Smooth muscle cell (in vitro differentiated cells): ENCODE measurements around the gene OASL. TPM values are rescaled to one million over a fixed set of nuclear protein-coding genes. Genes with fewer than 3 reads are reported as not detected.

Experiments
- DNase-seq: peaks from one replicate; lab custom pipeline; 2025; ENCODE audit not compliant: unreplicated experiment; lab: John Stamatoyannopoulos, UW
- H2AFZ ChIP-seq: fragments of 200-600 bp; sonication (generic); 2 replicates; pipeline ENCODE4 v1.6.0; 2016; ENCODE audit warnings: antibody characterized with exemption, low read depth, mild to moderate bottlenecking
- H3F3A ChIP-seq: fragments of 200-600 bp; sonication (generic); 2 replicates; pipeline ENCODE4 v1.6.0; 2017; ENCODE audit warnings: antibody characterized with exemption, low read depth
- H3K27ac ChIP-seq: fragments of 200-600 bp; sonication (generic); 2 replicates; pipeline ENCODE4 v1.5.1; 2016; ENCODE audit warnings: low read depth, mild to moderate bottlenecking
- H3K27me3 ChIP-seq: fragments of 200-600 bp; sonication (generic); 2 replicates; pipeline ENCODE4 v1.6.1; 2016; ENCODE audit warnings: low read depth, mild to moderate bottlenecking
- H3K36me3 ChIP-seq: fragments of 200-600 bp; sonication (generic); 2 replicates; pipeline ENCODE4 v1.5.1; 2016; ENCODE audit warnings: low read depth
- H3K4me1 ChIP-seq: fragments of 200-600 bp; sonication (generic); 2 replicates; pipeline ENCODE4 v1.5.1; 2016; ENCODE audit warnings: low read depth
- H3K4me2 ChIP-seq: fragments of 200-600 bp; sonication (generic); 2 replicates; pipeline ENCODE4 v1.6.0; 2016; ENCODE audit warnings: mild to moderate bottlenecking
- H3K4me3 ChIP-seq: fragments of 200-600 bp; sonication (generic); 2 replicates; pipeline ENCODE4 v1.5.1; 2016; ENCODE audit warnings: mild to moderate bottlenecking
- H3K79me2 ChIP-seq: fragments of 200-600 bp; sonication (generic); 2 replicates; pipeline ENCODE4 v1.6.0; 2016; ENCODE audit warnings: low read depth, mild to moderate bottlenecking
- H3K9ac ChIP-seq: fragments of 200-600 bp; sonication (generic); 2 replicates; pipeline ENCODE4 v1.6.0; 2016; ENCODE audit warnings: low read depth
- H3K9me3 ChIP-seq: fragments of 200-600 bp; sonication (generic); replicated peaks from 2 replicates; pipeline ENCODE4 v1.5.1; 2016; ENCODE audit warnings: low read depth
- H4K20me1 ChIP-seq: fragments of 200-600 bp; sonication (generic); 2 replicates; pipeline ENCODE4 v1.6.0; 2016; ENCODE audit warnings: low read depth
- CTCF ChIP-seq: fragments of 200-600 bp; sonication (generic); IDR thresholded peaks from 2 replicates; pipeline ENCODE4 v1.5.1; 2017; ENCODE audit warnings: borderline replicate concordance, mild to moderate bottlenecking, antibody characterized with exemption; ENCODE audit not compliant: insufficient read depth, poor library complexity, severe bottlenecking
- WGBS: methylation state at CpG from one replicate; pipeline ENCODE4 v1.1.7; 2016; ENCODE audit warnings: low lambda C conversion rate; 5-methylcytosine and 5-hydroxymethylcytosine counted together
- polyA plus RNA-seq: library from polyadenylated mRNA; unstranded; fragments of >200 nt; fragmentation: Nextera tagmentation; extraction: Ambion mirVana; gene quantifications from 2 replicates; pipeline ENCODE4 v1.2.1, GENCODE V29; 2016
- total RNA-seq: library from RNA; depleted of rRNA; stranded (reverse); fragments of >200 nt; gene quantifications from 2 replicates; pipeline ENCODE4 v1.2.3, GENCODE V29; 2014

The OASL gene
- total and polyA plus RNA-seq, 2 experiments from 2014 or later: not detected

GRCh38 chr12:120979862-120980696 lies 59.0 kb downstream of the OASL start:
- 85% methylated on average over 8 of the region's 11 CpGs for whole genome bisulfite sequencing
- Histone ChIP-seq H3K27ac (no peak overlapping the region), H3K79me2 (no peaks in the 10 kb centered on the region), H3F3A (no peaks in the 10 kb centered on the region), H3K4me1 (no peaks in the 10 kb centered on the region), H3K36me3 (no peaks in the 10 kb centered on the region), H4K20me1 (no peaks in the 10 kb centered on the region), H3K9me3 (no peaks in the 10 kb centered on the region), H2AFZ (no peak overlapping the region), H3K4me3 (peak overlapping the region; percentile 45), H3K9ac (no peak overlapping the region), H3K27me3 (no peaks in the 10 kb centered on the region), H3K4me2 (no peak overlapping the region)
- no peak for DNase-seq
- TF ChIP-seq CTCF: no peak

- Histone ChIP-seq H3K27ac (no peak overlapping the region), H3K9ac (no peak overlapping the region), H3K4me3 (peak overlapping the region; percentile 45), H3K9me3 (no peaks in the 10 kb centered on the region), H3K27me3 (no peaks in the 10 kb centered on the region), H3K4me2 (no peak overlapping the region), H3F3A (no peaks in the 10 kb centered on the region), H3K4me1 (no peaks in the 10 kb centered on the region), H2AFZ (no peak overlapping the region), H3K79me2 (no peaks in the 10 kb centered on the region), H4K20me1 (no peaks in the 10 kb centered on the region), H3K36me3 (no peaks in the 10 kb centered on the region)
- DNase-seq: no peak
- 92% methylated on average over 10 of the region's 10 CpGs for WGBS
- no peak for TF ChIP-seq CTCF
These were observed 59.7 kb downstream of the OASL start for GRCh38 chr12:120979220-120979861.

- Histone ChIP-seq H3K79me2 (no peaks in the 10 kb centered on the region), H3K36me3 (no peaks in the 10 kb centered on the region), H3F3A (no peaks in the 10 kb centered on the region), H3K27me3 (no peaks in the 10 kb centered on the region), H3K4me1 (no peaks in the 10 kb centered on the region), H3K9me3 (no peaks in the 10 kb centered on the region), H3K9ac (no peak within 1 kb of the TSS), H2AFZ (no peak within 1 kb of the TSS), H3K4me2 (no peak within 1 kb of the TSS), H4K20me1 (no peaks in the 10 kb centered on the region), H3K4me3 (peak within 1 kb of the TSS; percentile 45), H3K27ac (no peak within 1 kb of the TSS)
- TF ChIP-seq CTCF: no peak
- 94% methylated on average over 39 of the region's 40 CpGs for WGBS
- no peak for DNase-seq
These were observed 60.5 kb downstream of the OASL start, which contains the start of gene HNF1A for GRCh38 chr12:120978296-120979219. Gene HNF1A, plus strand, starts transcription at chr12:120978543. Its CDS starts 226 bp downstream, at chr12:120978769.
